ENCODE data around the gene UBE3B. TPM values are rescaled to one million over a fixed set of nuclear protein-coding genes. Genes with fewer than 3 reads are reported as not detected.

Gene UBE3B, protein sequence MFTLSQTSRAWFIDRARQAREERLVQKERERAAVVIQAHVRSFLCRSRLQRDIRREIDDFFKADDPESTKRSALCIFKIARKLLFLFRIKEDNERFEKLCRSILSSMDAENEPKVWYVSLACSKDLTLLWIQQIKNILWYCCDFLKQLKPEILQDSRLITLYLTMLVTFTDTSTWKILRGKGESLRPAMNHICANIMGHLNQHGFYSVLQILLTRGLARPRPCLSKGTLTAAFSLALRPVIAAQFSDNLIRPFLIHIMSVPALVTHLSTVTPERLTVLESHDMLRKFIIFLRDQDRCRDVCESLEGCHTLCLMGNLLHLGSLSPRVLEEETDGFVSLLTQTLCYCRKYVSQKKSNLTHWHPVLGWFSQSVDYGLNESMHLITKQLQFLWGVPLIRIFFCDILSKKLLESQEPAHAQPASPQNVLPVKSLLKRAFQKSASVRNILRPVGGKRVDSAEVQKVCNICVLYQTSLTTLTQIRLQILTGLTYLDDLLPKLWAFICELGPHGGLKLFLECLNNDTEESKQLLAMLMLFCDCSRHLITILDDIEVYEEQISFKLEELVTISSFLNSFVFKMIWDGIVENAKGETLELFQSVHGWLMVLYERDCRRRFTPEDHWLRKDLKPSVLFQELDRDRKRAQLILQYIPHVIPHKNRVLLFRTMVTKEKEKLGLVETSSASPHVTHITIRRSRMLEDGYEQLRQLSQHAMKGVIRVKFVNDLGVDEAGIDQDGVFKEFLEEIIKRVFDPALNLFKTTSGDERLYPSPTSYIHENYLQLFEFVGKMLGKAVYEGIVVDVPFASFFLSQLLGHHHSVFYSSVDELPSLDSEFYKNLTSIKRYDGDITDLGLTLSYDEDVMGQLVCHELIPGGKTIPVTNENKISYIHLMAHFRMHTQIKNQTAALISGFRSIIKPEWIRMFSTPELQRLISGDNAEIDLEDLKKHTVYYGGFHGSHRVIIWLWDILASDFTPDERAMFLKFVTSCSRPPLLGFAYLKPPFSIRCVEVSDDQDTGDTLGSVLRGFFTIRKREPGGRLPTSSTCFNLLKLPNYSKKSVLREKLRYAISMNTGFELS
- total RNA-seq = 68.5 and 81.9 TPM in 2 replicates

DNA sequence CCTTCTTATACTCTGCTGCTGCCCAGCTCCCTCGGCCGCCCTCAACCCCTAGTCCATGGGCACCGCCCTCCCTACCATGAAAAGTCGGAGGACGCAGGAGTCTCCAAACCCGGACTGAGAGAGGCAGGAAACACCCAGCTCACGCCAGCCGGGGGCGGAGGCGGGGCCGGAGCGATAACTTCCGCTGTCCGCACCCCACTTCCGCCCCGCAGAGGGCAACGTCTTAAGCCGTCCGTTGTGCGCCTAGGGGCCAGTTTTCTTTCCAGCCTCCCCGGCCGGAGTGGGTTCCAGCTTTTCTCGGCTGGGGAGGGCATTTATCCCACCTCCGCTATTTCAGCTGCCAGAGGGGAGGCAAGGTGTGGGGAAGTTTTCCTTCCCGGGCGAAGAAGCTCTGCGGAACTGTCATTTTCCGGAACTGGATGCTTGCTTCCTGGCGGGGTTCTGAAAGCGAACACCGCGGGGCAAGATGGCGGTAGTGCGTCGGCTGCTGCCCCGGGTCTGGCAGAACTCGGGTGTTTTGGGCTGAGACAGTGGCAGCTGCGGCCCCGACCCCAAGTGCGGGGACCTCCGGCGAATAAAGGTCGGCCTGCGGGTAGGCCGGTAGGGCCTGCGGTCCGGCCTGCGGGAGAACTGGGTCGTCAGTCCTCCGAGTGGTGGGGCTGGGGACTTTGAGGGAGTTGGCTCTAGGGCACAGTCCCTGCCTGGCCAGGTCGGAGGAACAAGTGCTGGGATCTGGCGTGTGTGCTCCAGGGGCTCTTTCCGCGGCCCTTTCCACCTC lies at the start of gene UBE3B, which contains the start of gene KCTD10:
Gene UBE3B (plus strand): TSS at position 450 of the 778 bp plus-strand sequence. CDS start 5,918 bp downstream, outside the sequence.
Gene KCTD10 (minus strand): TSS at position 116 of the 778 bp plus-strand sequence. CDS start 38 bp downstream, at position 78.

DNA sequence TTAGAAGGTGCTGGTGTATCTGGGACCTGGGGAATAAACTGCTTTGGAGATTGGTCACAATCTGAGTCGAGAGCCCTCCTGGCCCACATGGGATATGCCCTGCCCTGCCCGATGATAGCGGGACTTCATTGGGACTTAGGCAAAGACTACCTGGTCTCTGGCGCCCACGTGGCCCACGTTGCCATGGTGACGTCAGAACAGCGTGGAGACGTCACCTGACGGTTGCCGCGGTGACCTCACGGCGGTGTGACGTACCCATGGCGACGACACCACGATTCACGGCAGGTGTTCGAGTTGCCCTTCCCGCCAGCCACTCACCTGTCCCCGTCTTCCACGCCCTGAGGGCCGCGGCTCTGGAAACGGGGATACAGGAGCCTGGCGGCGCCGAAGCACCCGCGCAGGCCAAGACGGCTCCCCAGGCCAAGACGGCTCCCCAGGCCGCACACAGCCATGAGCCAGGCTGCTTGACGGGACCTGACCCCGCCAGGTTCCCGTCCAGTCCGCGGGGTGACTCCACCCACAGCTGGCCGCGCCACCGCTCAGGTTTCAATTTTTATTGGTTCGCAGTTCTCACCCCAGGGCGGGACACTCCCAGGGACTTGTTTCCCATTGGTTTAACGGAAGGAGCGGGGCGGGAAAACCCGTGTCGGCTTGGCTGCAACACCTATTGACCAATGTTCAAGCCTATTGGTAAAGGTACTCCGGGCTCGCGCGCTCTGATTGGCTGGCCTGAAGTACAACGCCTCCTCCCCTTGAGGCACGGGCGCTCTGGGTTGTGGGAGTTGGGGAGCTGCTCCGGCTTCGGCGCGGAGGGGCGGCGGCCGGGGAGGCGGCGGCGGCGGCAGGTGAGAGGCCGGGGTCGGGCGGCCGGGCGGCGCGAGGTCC lies 95.8 kb downstream of the UBE3B start, which contains the start of the genes MMAB and MVK:
Gene MMAB (minus strand): TSS at position 476 of the 885 bp plus-strand sequence. CDS start 24 bp downstream, at position 452.
Gene MVK (plus strand): TSS at position 766 of the 885 bp plus-strand sequence. CDS start 1,029 bp downstream, outside the sequence.

Other genes starting within 250 kb of the UBE3B start
- not detected in 2 replicates for gene FOXN4, start 168.3 kb upstream of the UBE3B start, total RNA-seq
- not detected in 2 replicates for gene MYO1H, start 129.7 kb upstream of the UBE3B start, total RNA-seq
- gene KCTD10, start 334 bp upstream of the UBE3B start, total RNA-seq = 62.3 and 80.4 TPM in 2 replicates
- gene MMAB, start 95.9 kb downstream of the UBE3B start, total RNA-seq = 26.5 and 37.8 TPM in 2 replicates
- gene MVK, start 96.2 kb downstream of the UBE3B start, total RNA-seq = 13.6 and 54.3 TPM in 2 replicates
- 0.15 and 0.33 TPM in 2 replicates for gene FAM222A, start 236.2 kb downstream of the UBE3B start, total RNA-seq

Data from smooth muscle cell of trachea (primary cell).